ENCODE data around the gene EBF3.

Gene EBF3

DNA sequence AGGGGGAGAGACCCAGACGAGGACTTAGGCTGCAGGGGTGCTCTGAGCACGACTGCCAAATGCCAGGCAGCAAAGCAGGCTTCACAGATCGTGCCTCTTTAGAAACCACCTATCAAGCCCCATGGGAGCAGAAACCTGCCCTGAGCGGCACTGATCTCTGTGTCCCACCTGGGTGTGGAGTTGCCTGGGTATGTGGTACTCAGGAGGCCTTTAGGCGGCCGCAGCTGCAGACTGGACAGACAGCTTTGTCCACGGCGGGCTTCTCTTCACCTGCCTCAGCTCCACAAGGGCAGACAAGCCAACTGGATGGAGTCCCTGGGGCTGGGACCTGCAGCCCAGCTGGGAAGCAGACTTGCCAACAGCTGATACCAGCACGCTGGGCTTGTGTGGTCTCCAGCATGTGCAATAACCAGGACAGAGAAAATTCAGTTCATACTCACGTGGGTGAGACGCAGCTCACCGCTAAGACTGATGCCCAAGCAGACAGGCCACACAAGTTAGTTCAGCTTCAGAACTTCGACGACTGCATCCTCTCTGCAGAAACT lies 163.2 kb downstream of the EBF3 start:
- Histone ChIP-seq H3K4me1 (ENCODE audit: control insufficient read depth, insufficient read depth, low read depth, low read length) (no peaks in the 10 kb centered on the region), H2BK120ac (ENCODE audit: low read depth, low read length) (no peak overlapping the region), H3K18ac (ENCODE audit: low read depth in 1 of 2, low read length in 2 of 2) (no peak overlapping the region), H3K4me2 (ENCODE audit: low read length, poor library complexity, severe bottlenecking) (no peak overlapping the region), H3K9me3 (ENCODE audit: control insufficient read depth, low read length) (peaks cover 22% of the 10 kb centered on the region), H3K4ac (ENCODE audit: low read depth in 1 of 2, low read length in 2 of 2) (no peak overlapping the region), H4K8ac (ENCODE audit: low read length) (no peak overlapping the region), H3K23ac (ENCODE audit: low read length in 2 of 2) (no peak overlapping the region), H3K79me1 (replicated peaks; ENCODE audit: low read length, poor library complexity, severe bottlenecking) (no peaks in the 10 kb centered on the region), H2BK12ac (ENCODE audit: low read length in 2 of 2) (no peak overlapping the region), H3K9ac (ENCODE audit: low read length) (no peak overlapping the region), H2AFZ (ENCODE audit: low read depth, low read length) (no peak overlapping the region), H2BK5ac (ENCODE audit: low read depth, low read length, poor library complexity, severe bottlenecking) (no peak overlapping the region), H3K14ac (ENCODE audit: low read length in 2 of 2) (no peak overlapping the region), H2AK5ac (ENCODE audit: low read length, severe bottlenecking) (no peak overlapping the region), H2BK15ac (ENCODE audit: low read depth, poor library complexity, severe bottlenecking) (no peak overlapping the region), H3K36me3 (ENCODE audit: control insufficient read depth in 1 of 2, insufficient read depth in 2 of 2, low read depth in 1 of 2, low read length in 2 of 2) (peaks cover 0 to 3% of the 10 kb centered on the region in 2 experiments), H3K27me3 (ENCODE audit: control insufficient read depth in 1 of 2, insufficient read depth in 1 of 2, low read length in 2 of 2) (peaks cover 0 to 10% of the 10 kb centered on the region in 2 experiments), H3K27ac (ENCODE audit: low read length, poor library complexity, severe bottlenecking) (no peak overlapping the region), H3K4me3 (ENCODE audit: insufficient read depth in 1 of 2, low read depth in 1 of 2, low read length in 2 of 2) (no peak overlapping the region), H4K91ac (ENCODE audit: low read length) (no peak overlapping the region)
- no peak for DNase-seq
- WGBS, result 76% methylated on average over 12 of the region's 14 CpGs

DNA sequence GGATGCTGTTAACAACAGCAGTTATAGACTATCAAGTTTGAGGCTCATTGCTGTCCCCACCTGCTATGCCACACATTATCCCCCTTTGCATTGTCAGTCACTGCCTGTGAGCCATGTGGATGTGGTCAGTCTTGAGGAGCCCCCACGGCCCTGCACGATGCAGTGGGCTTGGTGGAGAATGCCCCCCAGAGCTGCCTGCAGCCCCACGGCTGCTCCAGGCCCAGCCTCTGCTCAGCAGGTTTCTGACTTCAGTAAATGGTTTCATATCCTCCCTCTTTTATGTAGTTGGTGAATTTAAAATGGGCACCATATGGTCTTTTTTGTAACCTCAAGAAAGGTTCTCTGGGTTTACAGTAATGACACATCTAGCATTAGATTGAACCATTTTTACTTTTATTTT lies 164.1 kb downstream of the EBF3 start:
- H3K4me2 ChIP-seq (ENCODE audit: low read length, poor library complexity, severe bottlenecking), result no peak overlapping the region
- no peak overlapping the region for H3K18ac ChIP-seq (ENCODE audit: low read depth in 1 of 2, low read length in 2 of 2)
- H3K14ac ChIP-seq (ENCODE audit: low read length in 2 of 2), result no peak overlapping the region
- H2AFZ ChIP-seq (ENCODE audit: low read depth, low read length), result no peak overlapping the region
- no peak overlapping the region for H2BK5ac ChIP-seq (ENCODE audit: low read depth, low read length, poor library complexity, severe bottlenecking)
- H2BK12ac ChIP-seq (ENCODE audit: low read length in 2 of 2), result no peak overlapping the region
- H3K27ac ChIP-seq (ENCODE audit: low read length, poor library complexity, severe bottlenecking), result no peak overlapping the region
- H4K8ac ChIP-seq (ENCODE audit: low read length), result no peak overlapping the region
- peaks cover 0 to 10% of the 10 kb centered on the region in 2 experiments for H3K27me3 ChIP-seq (ENCODE audit: control insufficient read depth in 1 of 2, insufficient read depth in 1 of 2, low read length in 2 of 2)
- H3K9ac ChIP-seq (ENCODE audit: low read length), result no peak overlapping the region
- no peaks in the 10 kb centered on the region for H3K4me1 ChIP-seq (ENCODE audit: control insufficient read depth, insufficient read depth, low read depth, low read length)
- peaks cover 0 to 3% of the 10 kb centered on the region in 2 experiments for H3K36me3 ChIP-seq (ENCODE audit: control insufficient read depth in 1 of 2, insufficient read depth in 2 of 2, low read depth in 1 of 2, low read length in 2 of 2)
- no peak for DNase-seq
- H2BK120ac ChIP-seq (ENCODE audit: low read depth, low read length), result no peak overlapping the region
- H2BK15ac ChIP-seq (ENCODE audit: low read depth, poor library complexity, severe bottlenecking), result no peak overlapping the region
- peaks cover 22% of the 10 kb centered on the region for H3K9me3 ChIP-seq (ENCODE audit: control insufficient read depth, low read length)
- no peak overlapping the region for H4K91ac ChIP-seq (ENCODE audit: low read length)
- H2AK5ac ChIP-seq (ENCODE audit: low read length, severe bottlenecking), result no peak overlapping the region
- no peak overlapping the region for H3K4ac ChIP-seq (ENCODE audit: low read depth in 1 of 2, low read length in 2 of 2)
- 74% methylated on average over 3 of the region's 3 CpGs for WGBS
- H3K4me3 ChIP-seq (ENCODE audit: insufficient read depth in 1 of 2, low read depth in 1 of 2, low read length in 2 of 2), result no peak overlapping the region
- no peak overlapping the region for H3K23ac ChIP-seq (ENCODE audit: low read length in 2 of 2)
- H3K79me1 ChIP-seq (replicated peaks; ENCODE audit: low read length, poor library complexity, severe bottlenecking), result no peaks in the 10 kb centered on the region

DNA sequence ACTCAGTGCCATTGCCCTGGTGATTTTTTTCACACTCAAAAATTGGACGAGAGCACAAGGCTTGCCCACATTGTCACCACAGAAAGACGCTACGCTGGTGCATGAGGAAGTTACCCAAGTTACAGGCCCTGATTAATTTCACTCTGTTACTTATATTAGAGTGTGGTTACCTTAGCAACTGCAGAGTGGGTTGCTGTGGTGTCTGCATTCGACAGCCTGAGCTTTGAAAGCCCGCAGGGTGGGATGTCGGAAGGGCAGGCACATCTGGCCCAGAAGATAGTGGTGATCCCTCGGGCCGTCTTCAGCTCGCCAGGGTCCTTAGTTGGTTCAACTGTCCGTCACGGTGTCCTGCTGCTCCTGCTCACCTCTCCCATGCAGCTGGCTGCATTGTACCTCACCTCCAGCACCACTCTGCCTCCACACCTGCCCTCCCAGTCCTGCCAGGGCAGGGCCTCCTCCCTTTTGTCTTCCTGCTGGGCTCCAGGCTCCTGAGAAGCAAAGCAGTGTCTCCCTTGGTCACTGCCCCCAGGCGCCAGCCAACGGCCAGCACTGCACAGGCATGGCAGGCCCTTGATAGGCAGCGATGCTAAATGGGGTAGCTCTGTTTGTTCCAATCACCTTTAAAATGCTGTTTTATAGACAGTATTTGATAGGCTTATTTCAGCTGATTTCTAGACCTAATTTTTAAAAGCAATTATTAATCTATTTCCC lies 167.2 kb downstream of the EBF3 start:
- Histone ChIP-seq H2AK5ac (ENCODE audit: low read length, severe bottlenecking) (no peak overlapping the region), H3K23ac (ENCODE audit: low read length in 2 of 2) (no peak overlapping the region), H3K4ac (ENCODE audit: low read depth in 1 of 2, low read length in 2 of 2) (no peak overlapping the region), H2BK120ac (ENCODE audit: low read depth, low read length) (no peak overlapping the region), H4K8ac (ENCODE audit: low read length) (no peak overlapping the region), H3K36me3 (ENCODE audit: control insufficient read depth in 1 of 2, insufficient read depth in 2 of 2, low read depth in 1 of 2, low read length in 2 of 2) (peaks cover 0 to 3% of the 10 kb centered on the region in 2 experiments), H2BK12ac (ENCODE audit: low read length in 2 of 2) (no peak overlapping the region), H3K14ac (ENCODE audit: low read length in 2 of 2) (no peak overlapping the region), H2AFZ (ENCODE audit: low read depth, low read length) (no peak overlapping the region), H3K4me1 (ENCODE audit: control insufficient read depth, insufficient read depth, low read depth, low read length) (no peaks in the 10 kb centered on the region), H3K18ac (ENCODE audit: low read depth in 1 of 2, low read length in 2 of 2) (no peak overlapping the region), H3K9me3 (ENCODE audit: control insufficient read depth, low read length) (peaks cover 11% of the 10 kb centered on the region), H3K9ac (ENCODE audit: low read length) (no peak overlapping the region), H3K4me3 (ENCODE audit: insufficient read depth in 1 of 2, low read depth in 1 of 2, low read length in 2 of 2) (no peak overlapping the region), H3K27me3 (ENCODE audit: control insufficient read depth in 1 of 2, insufficient read depth in 1 of 2, low read length in 2 of 2) (peaks cover 0 to 5% of the 10 kb centered on the region in 2 experiments), H3K4me2 (ENCODE audit: low read length, poor library complexity, severe bottlenecking) (no peak overlapping the region), H4K91ac (ENCODE audit: low read length) (no peak overlapping the region), H2BK15ac (ENCODE audit: low read depth, poor library complexity, severe bottlenecking) (no peak overlapping the region), H3K27ac (ENCODE audit: low read length, poor library complexity, severe bottlenecking) (no peak overlapping the region), H3K79me1 (replicated peaks; ENCODE audit: low read length, poor library complexity, severe bottlenecking) (no peaks in the 10 kb centered on the region), H2BK5ac (ENCODE audit: low read depth, low read length, poor library complexity, severe bottlenecking) (no peak overlapping the region)
- WGBS, result 84% methylated on average over 12 of the region's 14 CpGs
- no peak for DNase-seq

DNA sequence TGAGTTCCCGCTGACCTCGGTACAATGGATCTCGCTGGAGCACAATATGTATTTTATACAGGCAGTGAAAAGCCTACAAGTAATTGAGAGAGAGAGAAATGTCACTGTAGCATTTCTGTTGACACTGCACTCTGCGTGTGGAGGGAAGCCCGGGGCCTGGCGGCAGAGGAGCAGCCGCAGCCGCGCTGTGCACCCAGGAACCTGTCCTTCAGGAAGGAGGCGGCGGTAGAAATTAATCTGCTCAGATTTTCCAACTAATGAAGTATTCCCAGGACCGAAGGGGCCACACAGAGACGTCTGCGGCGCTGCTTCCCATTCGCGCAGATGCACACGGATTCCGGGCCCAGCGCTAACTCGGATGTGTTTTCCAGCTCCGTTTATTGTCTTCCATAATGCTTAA lies 170.1 kb downstream of the EBF3 start:
- no peak overlapping the region for H3K27ac ChIP-seq (ENCODE audit: low read length, poor library complexity, severe bottlenecking)
- H3K4me3 ChIP-seq (ENCODE audit: insufficient read depth in 1 of 2, low read depth in 1 of 2, low read length in 2 of 2), result no peak overlapping the region
- no peak overlapping the region for H3K9ac ChIP-seq (ENCODE audit: low read length)
- no peak overlapping the region for H3K4ac ChIP-seq (ENCODE audit: low read depth in 1 of 2, low read length in 2 of 2)
- H2AK5ac ChIP-seq (ENCODE audit: low read length, severe bottlenecking), result no peak overlapping the region
- 98% methylated on average over 19 of the region's 22 CpGs for WGBS
- DNase-seq, result no peak
- H3K4me2 ChIP-seq (ENCODE audit: low read length, poor library complexity, severe bottlenecking), result no peak overlapping the region
- H2BK120ac ChIP-seq (ENCODE audit: low read depth, low read length), result no peak overlapping the region
- no peak overlapping the region for H3K23ac ChIP-seq (ENCODE audit: low read length in 2 of 2)
- H3K4me1 ChIP-seq (ENCODE audit: control insufficient read depth, insufficient read depth, low read depth, low read length), result no peaks in the 10 kb centered on the region
- no peak overlapping the region for H2BK15ac ChIP-seq (ENCODE audit: low read depth, poor library complexity, severe bottlenecking)
- H2BK5ac ChIP-seq (ENCODE audit: low read depth, low read length, poor library complexity, severe bottlenecking), result no peak overlapping the region
- no peaks in the 10 kb centered on the region for H3K36me3 ChIP-seq (ENCODE audit: control insufficient read depth in 1 of 2, insufficient read depth in 2 of 2, low read depth in 1 of 2, low read length in 2 of 2)
- no peak overlapping the region for H2AFZ ChIP-seq (ENCODE audit: low read depth, low read length)
- H4K91ac ChIP-seq (ENCODE audit: low read length), result no peak overlapping the region
- no peaks in the 10 kb centered on the region for H3K27me3 ChIP-seq (ENCODE audit: control insufficient read depth in 1 of 2, insufficient read depth in 1 of 2, low read length in 2 of 2)
- H4K8ac ChIP-seq (ENCODE audit: low read length), result no peak overlapping the region
- no peak overlapping the region for H3K18ac ChIP-seq (ENCODE audit: low read depth in 1 of 2, low read length in 2 of 2)
- H2BK12ac ChIP-seq (ENCODE audit: low read length in 2 of 2), result no peak overlapping the region
- no peaks in the 10 kb centered on the region for H3K79me1 ChIP-seq (replicated peaks; ENCODE audit: low read length, poor library complexity, severe bottlenecking)
- H3K9me3 ChIP-seq (ENCODE audit: control insufficient read depth, low read length), result peaks cover 11% of the 10 kb centered on the region
- no peak overlapping the region for H3K14ac ChIP-seq (ENCODE audit: low read length in 2 of 2)
